Measurements from ENCODE around the gene PSPH.

GRCh38 chr7:55970561-55970960 is 80.7 kb downstream of the PSPH start:
- no peak for TF ChIP-seq TAF1 (IDR thresholded peaks at IDR 0.05; ENCODE audit: low read depth)
- TF ChIP-seq CEBPB (IDR thresholded peaks at IDR 0.05), result no peak
- TF ChIP-seq CREB1 (IDR thresholded peaks at IDR 0.05; ENCODE audit: low read depth), result no peak
- TF ChIP-seq RAD21 (IDR thresholded peaks at IDR 0.05; ENCODE audit: low read depth), result no peak

Measured in Ishikawa (cell line).